PC-9 (cell line): ENCODE results near the gene PSD2.

ENCODE experiments used
- EZH2 ChIP-seq: fragments of 200-600 bp; sonication (generic); IDR thresholded peaks from 2 replicates; pipeline ENCODE4 v1.8.0; 2017; ENCODE audit warnings: antibody characterized with exemption, low read depth
- TF ChIP-seq, protein P1 (sequence below): fragments of 200-600 bp; sonication (generic); conservative IDR thresholded peaks from 2 replicates; pipeline ENCODE4 v1.6.1; 2017; ENCODE audit warnings: mixed run types, antibody characterized with exemption, mild to moderate bottlenecking, moderate library complexity

- TF ChIP-seq, protein P1, sequence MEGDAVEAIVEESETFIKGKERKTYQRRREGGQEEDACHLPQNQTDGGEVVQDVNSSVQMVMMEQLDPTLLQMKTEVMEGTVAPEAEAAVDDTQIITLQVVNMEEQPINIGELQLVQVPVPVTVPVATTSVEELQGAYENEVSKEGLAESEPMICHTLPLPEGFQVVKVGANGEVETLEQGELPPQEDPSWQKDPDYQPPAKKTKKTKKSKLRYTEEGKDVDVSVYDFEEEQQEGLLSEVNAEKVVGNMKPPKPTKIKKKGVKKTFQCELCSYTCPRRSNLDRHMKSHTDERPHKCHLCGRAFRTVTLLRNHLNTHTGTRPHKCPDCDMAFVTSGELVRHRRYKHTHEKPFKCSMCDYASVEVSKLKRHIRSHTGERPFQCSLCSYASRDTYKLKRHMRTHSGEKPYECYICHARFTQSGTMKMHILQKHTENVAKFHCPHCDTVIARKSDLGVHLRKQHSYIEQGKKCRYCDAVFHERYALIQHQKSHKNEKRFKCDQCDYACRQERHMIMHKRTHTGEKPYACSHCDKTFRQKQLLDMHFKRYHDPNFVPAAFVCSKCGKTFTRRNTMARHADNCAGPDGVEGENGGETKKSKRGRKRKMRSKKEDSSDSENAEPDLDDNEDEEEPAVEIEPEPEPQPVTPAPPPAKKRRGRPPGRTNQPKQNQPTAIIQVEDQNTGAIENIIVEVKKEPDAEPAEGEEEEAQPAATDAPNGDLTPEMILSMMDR: no peak
- no peak for TF ChIP-seq EZH2
Measured at GRCh38 chr5:139772089-139772791, 23.4 kb upstream of the PSD2 start.
